Immature natural killer cell (primary cell): ENCODE measurements around the gene MARCHF10. TPM values are rescaled to one million over a fixed set of nuclear protein-coding genes. Genes with fewer than 3 reads are reported as not detected.
A peak's percentile ranks its signal among the peaks of the same experiment; 100 is the strongest.
"Not testable (repeated sequence)": the region's sequence is repeated elsewhere in the genome, so short reads cannot be mapped to it uniquely, and the experiment has no call there.

ENCODE experiments used
- DNase-seq, 3 donors: peaks; one replicate each; pipeline ENCODE4 v3.0.0; 2022; ENCODE audit warnings: mixed read lengths in 1 of 3
- H3K27ac Mint-ChIP-seq, 6 donors: one replicate each; pipeline ENCODE4 v1.8.0; 2020; ENCODE audit warnings: mixed read lengths in 6 of 6, mild to moderate bottlenecking in 5 of 6, inconsistent platforms in 4 of 6, moderate library complexity in 3 of 6
- H3K27me3 Mint-ChIP-seq, 3 donors: one replicate each; pipeline ENCODE4 v1.8.0; 2020 to 2021; ENCODE audit warnings: low read depth in 3 of 3, mild to moderate bottlenecking in 3 of 3, mixed read lengths in 3 of 3, moderate library complexity in 3 of 3, inconsistent platforms in 1 of 3
- H3K36me3 Mint-ChIP-seq, 3 donors: one replicate each; pipeline ENCODE4 v1.8.0; 2020; ENCODE audit warnings: mixed read lengths in 3 of 3, inconsistent platforms in 2 of 3, mild to moderate bottlenecking in 2 of 3
- H3K4me1 Mint-ChIP-seq, 2 donors: one replicate each; pipeline ENCODE4 v1.8.0; 2020; ENCODE audit warnings: inconsistent platforms in 2 of 2, mild to moderate bottlenecking in 2 of 2, mixed read lengths in 2 of 2, moderate library complexity in 1 of 2
- H3K4me3 Mint-ChIP-seq, 5 donors: one replicate each; pipeline ENCODE4 v1.8.0; 2020; ENCODE audit warnings: mild to moderate bottlenecking in 5 of 5, mixed read lengths in 5 of 5, inconsistent platforms in 3 of 5, moderate library complexity in 3 of 5
- H3K9me3 Mint-ChIP-seq, 6 donors: one replicate each; pipeline ENCODE4 v1.8.0; 2020; ENCODE audit warnings: mild to moderate bottlenecking in 6 of 6, mixed read lengths in 6 of 6, inconsistent platforms in 4 of 6, moderate library complexity in 3 of 6
- polyA plus RNA-seq, 3 donors: library from polyadenylated mRNA; unstranded; fragments of 300-500 nt; fragmentation: Illumina TruSeq; gene quantifications; one replicate each; pipeline ENCODE4 v1.2.3, GENCODE V29; 2021

The MARCHF10 gene
- polyA plus RNA-seq, 3 donors from 2014 or later: 1.8 to 2.1 (median 2.0) TPM

DNA sequence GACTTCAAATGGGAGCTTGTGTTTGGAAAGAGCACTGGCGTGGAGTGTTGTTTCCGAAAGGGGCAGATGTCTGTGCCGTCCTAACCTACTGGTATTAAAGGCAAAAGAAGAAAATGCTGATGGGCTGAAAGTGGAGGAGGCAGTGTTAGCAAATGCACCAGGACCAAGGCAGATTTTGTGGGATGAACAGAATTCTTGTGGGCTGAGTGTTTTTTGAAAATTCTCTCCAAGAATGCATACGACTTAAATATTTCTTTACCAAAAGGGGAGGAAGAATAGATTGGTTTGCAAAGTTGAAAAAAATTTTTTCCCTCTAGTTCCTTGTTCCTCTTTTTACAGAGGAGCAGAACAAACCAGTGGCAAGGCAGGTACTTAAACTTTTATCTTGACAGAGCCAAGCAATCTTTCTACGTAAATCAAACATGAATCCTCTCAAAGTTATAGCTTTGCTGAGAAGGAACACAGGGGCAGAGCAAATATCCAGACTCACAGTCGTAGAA is 16.8 kb downstream of the MARCHF10 start:
- Mint-ChIP-seq H3K9me3 (peaks cover 7 to 14% (median 10%) of the 10 kb centered on the region in 6 donors), H3K4me1 (peaks cover 21% of the 10 kb centered on the region in 2 donors), H3K27ac (peak overlapping the region in 2 of 6 donors; percentile 2 to 8), H3K27me3 (peaks cover 29 to 40% (median 40%) of the 10 kb centered on the region in 3 donors), H3K4me3 (peak overlapping the region in 2 of 5 donors; percentile 3 to 33), H3K36me3 (no peaks in the 10 kb centered on the region)
- DNase-seq: no peak

DNA sequence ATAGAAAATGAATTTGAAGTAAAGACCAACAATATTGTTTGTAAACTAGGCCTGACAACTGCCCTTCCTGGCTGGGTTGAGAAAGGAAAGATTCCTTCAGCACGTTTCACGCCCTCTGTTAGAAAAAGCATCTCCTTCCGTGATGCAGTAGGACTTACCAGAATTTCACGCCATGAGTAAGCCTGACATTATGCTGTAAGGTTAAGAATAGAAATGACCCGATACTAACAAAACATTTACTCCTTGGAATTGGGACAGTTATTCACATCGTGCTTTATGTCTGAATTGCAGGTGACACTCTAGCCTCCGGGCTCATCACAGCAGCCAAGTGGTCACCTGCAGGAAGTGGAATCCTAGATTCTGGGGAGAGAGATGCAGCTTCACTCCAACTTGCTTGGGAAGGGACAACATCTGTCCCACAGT is 17.5 kb downstream of the MARCHF10 start:
- no peak overlapping the region for H3K4me3 Mint-ChIP-seq
- DNase-seq: no peak
- peaks cover 7 to 14% (median 10%) of the 10 kb centered on the region in 6 donors for H3K9me3 Mint-ChIP-seq
- H3K4me1 Mint-ChIP-seq: peaks cover 18 to 19% of the 10 kb centered on the region in 2 donors
- peaks cover 29 to 40% (median 39%) of the 10 kb centered on the region in 3 donors for H3K27me3 Mint-ChIP-seq
- no peaks in the 10 kb centered on the region for H3K36me3 Mint-ChIP-seq
- no peak overlapping the region for H3K27ac Mint-ChIP-seq

DNA sequence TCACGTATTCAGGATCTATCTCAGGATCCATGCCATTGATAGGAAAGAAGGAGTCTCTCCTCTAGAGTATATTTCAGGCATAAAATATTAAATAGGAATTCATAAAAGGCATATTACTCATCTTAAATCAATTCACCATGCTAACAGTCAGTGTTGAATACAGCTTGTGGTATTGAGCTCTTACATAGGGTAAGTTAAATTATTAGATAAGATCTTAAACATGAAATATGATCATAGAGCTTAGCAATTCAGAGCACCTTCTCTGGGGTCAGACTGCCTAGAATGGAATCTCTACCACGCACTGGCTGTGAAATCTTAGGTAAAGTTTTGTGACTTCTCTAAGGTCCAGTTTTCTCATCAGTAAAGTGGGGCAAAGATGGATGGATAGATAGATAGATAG is 20.7 kb downstream of the MARCHF10 start:
- DNase-seq: no peak
- Mint-ChIP-seq H3K27me3 (peaks cover 14 to 25% (median 20%) of the 10 kb centered on the region in 3 donors), H3K4me1 (peaks cover 0 to 2% of the 10 kb centered on the region in 2 donors), H3K4me3 (no peak overlapping the region), H3K9me3 (peaks cover 0 to 9% (median 3%) of the 10 kb centered on the region in 6 donors), H3K36me3 (peaks cover 0 to 3% (median 0%) of the 10 kb centered on the region in 3 donors), H3K27ac (no peak overlapping the region)

DNA sequence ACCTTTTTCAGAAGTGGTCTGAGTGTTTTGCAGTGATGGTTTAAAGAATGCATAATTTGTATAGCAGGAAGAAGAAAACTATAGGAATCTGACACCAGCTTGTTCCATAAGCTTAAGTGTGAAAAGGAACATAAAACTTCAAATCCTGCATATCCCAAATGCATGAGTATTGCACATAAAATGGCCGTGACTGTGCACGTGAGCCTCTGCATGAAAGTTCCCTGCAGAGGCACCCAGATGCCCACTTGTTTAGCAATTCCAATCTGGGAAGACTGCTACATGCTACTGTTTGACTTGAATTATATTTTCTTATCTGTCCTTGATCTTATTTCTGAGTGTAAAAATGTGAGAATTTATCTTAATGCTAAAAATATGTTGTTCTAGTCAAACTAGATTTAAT is 21.5 kb downstream of the MARCHF10 start:
- peaks cover 0 to 3% (median 0%) of the 10 kb centered on the region in 3 donors for H3K36me3 Mint-ChIP-seq
- no peak overlapping the region for H3K4me3 Mint-ChIP-seq
- no peaks in the 10 kb centered on the region for H3K4me1 Mint-ChIP-seq
- H3K27ac Mint-ChIP-seq: no peak overlapping the region
- peaks cover 0 to 9% (median 3%) of the 10 kb centered on the region in 6 donors for H3K9me3 Mint-ChIP-seq
- peaks cover 12 to 22% (median 14%) of the 10 kb centered on the region in 3 donors for H3K27me3 Mint-ChIP-seq
- DNase-seq: no peak

DNA sequence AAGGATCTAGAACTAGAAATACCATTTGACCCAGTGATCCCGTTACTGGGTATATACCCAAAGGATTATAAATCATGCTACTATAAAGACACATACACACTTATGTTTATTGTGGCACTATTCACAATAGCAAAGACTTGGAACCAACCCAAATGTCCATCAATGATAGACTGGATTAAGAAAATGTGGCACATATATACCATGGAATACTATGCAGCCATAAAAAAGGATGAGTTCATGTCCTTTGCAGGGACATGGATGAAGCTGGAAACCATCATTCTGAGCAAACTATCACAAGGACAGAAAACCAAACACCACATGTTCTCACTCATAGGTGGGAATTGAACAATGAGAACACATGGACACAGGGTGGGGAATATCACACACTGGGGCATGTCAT is 22.1 kb downstream of the MARCHF10 start:
- H3K4me1 Mint-ChIP-seq, H3K36me3 Mint-ChIP-seq, H3K9me3 Mint-ChIP-seq, H3K27ac Mint-ChIP-seq, DNase-seq, H3K4me3 Mint-ChIP-seq: not testable (repeated sequence)
- H3K27me3 Mint-ChIP-seq: peaks cover 9 to 18% (median 9%) of the 10 kb centered on the region in 3 donors

DNA sequence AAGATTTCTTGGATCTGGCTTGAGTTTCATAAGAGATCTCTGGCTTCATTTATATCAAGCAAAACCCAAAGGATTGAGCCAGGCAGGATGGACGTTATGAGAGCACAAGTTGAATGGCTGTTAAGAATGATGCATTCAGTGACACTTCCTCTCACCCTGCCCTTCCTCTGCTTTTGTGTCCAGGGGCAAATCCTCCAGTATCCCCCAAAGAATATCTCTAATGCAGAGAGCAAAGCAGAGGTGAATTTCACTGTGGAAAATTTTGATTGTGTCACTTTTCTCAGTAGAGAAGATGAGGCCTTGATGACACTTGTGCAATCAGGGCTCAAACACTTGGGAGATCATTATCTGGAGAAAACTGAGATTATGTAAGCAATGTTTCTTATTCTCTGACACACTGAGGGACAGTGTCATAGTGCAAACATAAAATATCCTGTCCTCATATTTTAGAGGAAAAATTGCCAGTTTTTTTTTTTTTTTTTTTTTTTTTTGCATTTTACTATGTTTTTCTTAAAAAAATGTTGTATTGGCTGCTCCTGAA is 25.3 kb downstream of the MARCHF10 start:
- Mint-ChIP-seq H3K4me3 (no peak overlapping the region), H3K36me3 (peaks cover 0 to 3% (median 0%) of the 10 kb centered on the region in 3 donors), H3K27ac (no peak overlapping the region), H3K4me1 (no peaks in the 10 kb centered on the region), H3K9me3 (peaks cover 0 to 9% (median under 1%) of the 10 kb centered on the region in 6 donors), H3K27me3 (peaks cover 2 to 14% (median 4%) of the 10 kb centered on the region in 3 donors)
- no peak for DNase-seq

DNA sequence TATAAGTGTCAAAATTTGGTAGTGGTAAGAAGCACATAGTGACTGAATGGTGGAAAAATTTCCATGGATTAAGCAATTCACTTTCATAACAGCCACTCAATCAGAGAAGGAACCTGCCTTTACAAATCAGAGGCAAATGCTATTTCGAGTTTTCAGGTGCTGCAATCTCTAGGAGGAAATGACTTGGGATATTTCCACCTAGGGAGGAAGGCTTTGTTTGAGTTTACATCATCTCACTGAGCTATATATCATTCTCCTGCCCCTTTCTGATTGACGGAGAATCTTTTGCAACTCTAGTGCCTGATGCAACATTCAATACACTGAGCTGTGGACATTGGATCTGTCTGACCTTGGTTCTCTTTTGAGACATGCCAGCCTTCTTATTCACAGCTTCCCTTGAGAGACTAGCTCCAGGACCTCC is 26.3 kb downstream of the MARCHF10 start:
- Mint-ChIP-seq H3K36me3 (peaks cover 0 to 3% (median 0%) of the 10 kb centered on the region in 3 donors), H3K4me3 (no peak overlapping the region), H3K9me3 (peaks cover 0 to 9% (median under 1%) of the 10 kb centered on the region in 6 donors), H3K27ac (no peak overlapping the region), H3K4me1 (no peaks in the 10 kb centered on the region), H3K27me3 (peaks cover 2 to 14% (median 4%) of the 10 kb centered on the region in 3 donors)
- no peak for DNase-seq

DNA sequence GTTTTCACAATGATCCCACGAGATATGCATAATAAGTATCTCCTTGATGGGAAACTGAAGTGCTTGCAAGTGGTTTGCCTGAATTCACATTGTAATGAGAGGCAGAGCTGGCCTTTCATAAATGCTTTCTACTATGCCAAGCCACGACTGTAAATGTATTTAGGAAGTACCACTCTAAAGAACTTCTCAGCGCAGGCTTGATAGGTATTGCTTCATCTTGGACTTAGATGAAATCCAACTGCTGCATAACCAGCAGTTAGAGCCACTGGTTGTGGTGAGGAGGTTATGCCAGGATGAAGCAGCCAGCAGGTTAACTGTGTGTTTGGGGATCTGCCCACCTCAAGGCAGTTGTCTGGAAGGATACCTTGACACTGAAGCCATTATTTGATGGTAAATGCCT is 26.8 kb downstream of the MARCHF10 start:
- H3K27me3 Mint-ChIP-seq: peaks cover 2 to 14% (median 4%) of the 10 kb centered on the region in 3 donors
- no peaks in the 10 kb centered on the region for H3K4me1 Mint-ChIP-seq
- H3K36me3 Mint-ChIP-seq: peaks cover 0 to 3% (median 0%) of the 10 kb centered on the region in 3 donors
- peaks cover 0 to 9% (median under 1%) of the 10 kb centered on the region in 6 donors for H3K9me3 Mint-ChIP-seq
- H3K27ac Mint-ChIP-seq: no peak overlapping the region
- no peak overlapping the region for H3K4me3 Mint-ChIP-seq
- no peak for DNase-seq

DNA sequence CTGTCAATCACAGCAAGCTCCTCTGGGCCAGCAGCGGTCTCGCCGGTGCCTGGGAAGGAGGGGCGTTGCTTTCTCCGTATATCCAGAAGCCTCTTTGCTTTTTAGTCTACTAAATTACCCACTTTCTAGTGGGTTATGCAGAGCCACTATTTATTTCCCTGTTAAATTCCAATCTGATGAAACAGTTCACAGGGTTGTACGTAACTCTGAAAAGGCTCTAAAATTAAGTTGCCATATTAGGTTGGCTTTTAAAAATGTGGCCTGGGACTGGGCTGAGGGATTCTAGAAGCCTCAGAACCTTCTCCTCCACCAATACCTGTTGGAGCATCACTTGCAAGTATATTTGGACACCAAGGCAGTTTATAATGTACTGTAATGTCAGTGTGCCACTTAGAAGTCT is 27.2 kb downstream of the MARCHF10 start:
- H3K4me3 Mint-ChIP-seq: no peak overlapping the region
- no peak overlapping the region for H3K27ac Mint-ChIP-seq
- H3K4me1 Mint-ChIP-seq: no peaks in the 10 kb centered on the region
- peaks cover 2 to 14% (median 4%) of the 10 kb centered on the region in 3 donors for H3K27me3 Mint-ChIP-seq
- peaks cover 0 to 3% (median 0%) of the 10 kb centered on the region in 3 donors for H3K36me3 Mint-ChIP-seq
- H3K9me3 Mint-ChIP-seq: peaks cover 0 to 9% (median under 1%) of the 10 kb centered on the region in 6 donors
- DNase-seq: no peak

DNA sequence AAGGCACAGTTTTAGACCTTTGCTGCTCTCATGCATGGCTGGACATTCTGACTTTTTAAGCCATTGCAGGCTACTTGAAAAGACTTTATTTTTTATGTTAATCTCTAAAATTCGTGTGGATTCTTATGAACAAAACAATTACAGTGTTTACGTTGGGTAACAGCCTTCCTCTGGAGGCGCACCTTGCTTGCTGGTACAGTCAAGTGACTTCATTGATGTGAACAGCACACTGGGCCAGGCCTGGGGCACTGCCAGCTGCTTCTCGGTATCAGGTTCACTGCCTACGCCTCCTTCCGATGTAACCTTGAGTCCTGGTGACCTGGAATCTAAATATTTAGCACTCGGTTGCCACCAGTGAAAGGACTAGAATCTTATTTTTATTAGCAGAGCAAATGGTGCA is 27.8 kb downstream of the MARCHF10 start:
- Mint-ChIP-seq H3K36me3 (peaks cover 0 to 3% (median 0%) of the 10 kb centered on the region in 3 donors), H3K27ac (no peak overlapping the region), H3K4me1 (no peaks in the 10 kb centered on the region), H3K9me3 (peaks cover 0 to 9% (median 0%) of the 10 kb centered on the region in 6 donors), H3K27me3 (peaks cover 2 to 14% (median 4%) of the 10 kb centered on the region in 3 donors), H3K4me3 (no peak overlapping the region)
- no peak for DNase-seq

DNA sequence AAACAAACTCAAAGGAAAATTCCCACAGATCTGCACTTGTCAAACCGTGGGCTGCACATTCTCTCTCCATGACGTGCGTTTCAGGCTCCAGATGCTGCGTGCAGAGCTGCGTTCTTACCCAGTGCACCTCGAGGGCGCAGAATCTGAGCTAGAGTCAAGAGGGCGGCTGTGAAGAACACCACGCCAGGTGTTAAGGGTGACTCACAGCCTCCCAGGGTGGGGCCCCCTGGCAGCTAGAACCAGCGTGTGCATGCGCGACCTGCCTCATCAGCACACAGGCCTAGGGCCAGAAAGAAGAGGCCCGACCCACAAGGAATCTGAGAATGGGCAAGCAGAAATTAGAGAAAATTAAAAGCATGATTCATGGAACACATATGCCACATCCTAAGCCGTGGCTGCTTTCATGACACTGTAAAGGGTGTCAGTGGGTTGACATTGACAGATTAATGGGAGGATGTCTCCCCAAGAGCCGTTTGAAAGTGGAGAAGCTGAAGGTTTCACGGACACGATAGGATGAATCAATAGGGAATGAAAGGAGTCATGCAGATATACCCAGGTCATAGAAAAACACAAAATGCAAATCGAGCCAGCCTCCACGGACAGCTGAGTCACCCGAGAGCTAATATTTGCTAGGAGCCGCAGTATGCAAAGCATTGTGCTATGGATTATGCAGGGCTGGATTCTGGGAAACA is 29.0 kb downstream of the MARCHF10 start:
- H3K36me3 Mint-ChIP-seq: peaks cover 0 to 3% (median 0%) of the 10 kb centered on the region in 3 donors
- peaks cover 2 to 9% (median 5%) of the 10 kb centered on the region in 3 donors for H3K27me3 Mint-ChIP-seq
- no peak overlapping the region for H3K27ac Mint-ChIP-seq
- H3K4me3 Mint-ChIP-seq: no peak overlapping the region
- H3K9me3 Mint-ChIP-seq: peaks cover 0 to 6% (median 0%) of the 10 kb centered on the region in 6 donors
- H3K4me1 Mint-ChIP-seq: no peaks in the 10 kb centered on the region
- DNase-seq: no peak

DNA sequence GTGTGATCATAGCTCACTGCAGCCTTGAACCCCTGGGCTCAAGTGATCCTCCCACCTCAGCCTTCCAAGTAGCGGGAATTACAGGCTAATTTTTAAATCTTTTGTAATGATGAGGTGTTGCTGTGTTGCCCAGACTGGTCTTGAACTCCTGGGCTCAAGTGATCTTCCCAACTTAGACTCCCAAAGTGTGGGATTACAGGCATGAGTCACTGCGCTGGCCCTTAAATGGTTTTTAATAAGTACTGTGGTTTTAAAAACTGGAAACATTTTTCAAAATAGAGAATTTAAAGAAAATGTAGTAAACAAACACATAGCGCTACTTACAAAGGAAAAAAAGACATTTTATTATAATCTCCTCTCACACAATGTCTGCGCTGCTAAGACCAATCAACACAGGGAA is 32.2 kb downstream of the MARCHF10 start:
- Mint-ChIP-seq H3K27me3 (peaks cover 2 to 6% (median 5%) of the 10 kb centered on the region in 3 donors), H3K4me3 (no peak overlapping the region), H3K9me3 (no peaks in the 10 kb centered on the region), H3K4me1 (no peaks in the 10 kb centered on the region), H3K36me3 (no peaks in the 10 kb centered on the region), H3K27ac (no peak overlapping the region)
- no peak for DNase-seq

DNA sequence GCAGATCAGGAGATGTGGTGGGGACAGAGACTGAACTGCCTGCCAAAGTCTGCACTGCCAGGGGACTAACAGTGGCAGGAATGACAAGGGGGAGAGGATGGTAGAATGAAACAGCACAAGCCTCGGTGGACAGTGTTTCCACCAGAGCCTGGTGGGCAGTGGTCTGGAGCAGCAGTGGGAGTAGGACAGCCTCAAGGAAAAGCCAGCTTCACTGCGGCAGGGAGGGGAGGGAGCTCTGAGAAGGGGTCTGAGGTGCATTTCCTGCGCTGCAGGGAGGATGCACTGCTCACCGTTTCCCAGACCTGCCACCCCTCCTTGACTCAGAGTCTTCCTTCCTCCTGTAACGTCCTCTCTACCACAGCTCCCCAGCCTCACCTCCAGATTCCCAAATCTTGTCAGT is 33.8 kb downstream of the MARCHF10 start:
- H3K36me3 Mint-ChIP-seq: no peaks in the 10 kb centered on the region
- no peak overlapping the region for H3K4me3 Mint-ChIP-seq
- no peak for DNase-seq
- H3K27ac Mint-ChIP-seq: no peak overlapping the region
- no peaks in the 10 kb centered on the region for H3K4me1 Mint-ChIP-seq
- H3K9me3 Mint-ChIP-seq: no peaks in the 10 kb centered on the region
- peaks cover 5 to 6% (median 5%) of the 10 kb centered on the region in 3 donors for H3K27me3 Mint-ChIP-seq

DNA sequence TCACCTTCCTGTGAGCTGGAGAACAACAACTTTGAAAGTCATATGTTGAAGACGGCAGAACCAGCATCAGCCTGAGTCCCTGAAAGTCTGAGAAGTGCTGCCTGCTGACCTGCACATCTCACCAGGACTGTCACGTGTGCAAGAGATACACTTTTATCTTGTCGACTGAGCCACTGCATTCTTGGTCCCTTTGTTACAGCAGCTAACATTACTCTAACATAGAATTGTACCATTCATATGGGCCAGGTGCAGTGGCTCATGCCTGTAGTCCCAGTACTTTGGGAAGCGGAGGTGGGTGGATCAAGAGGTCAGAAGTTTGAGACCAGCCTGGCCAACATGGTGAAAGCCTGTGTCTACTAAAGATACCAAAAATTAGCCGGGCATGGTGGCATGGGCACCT is 40.1 kb downstream of the MARCHF10 start:
- no peak overlapping the region for H3K4me3 Mint-ChIP-seq
- H3K9me3 Mint-ChIP-seq: no peaks in the 10 kb centered on the region
- H3K36me3 Mint-ChIP-seq: no peaks in the 10 kb centered on the region
- H3K4me1 Mint-ChIP-seq: no peaks in the 10 kb centered on the region
- no peak overlapping the region for H3K27ac Mint-ChIP-seq
- DNase-seq: no peak
- peaks cover 2 to 3% (median 2%) of the 10 kb centered on the region in 3 donors for H3K27me3 Mint-ChIP-seq
